Activated naive CD8-positive, alpha-beta T cell treated with anti-CD3 and anti-CD28 coated beads, Interleukin-2, amount 50 U/mL, for 16 hours (primary cell): ENCODE data around the gene NRXN2.

Experiments used
- DNase-seq: peaks from one replicate; pipeline ENCODE4 v3.0.0-alpha.2; 2020; ENCODE audit warnings: low read depth, low spot score

Gene NRXN2

GRCh38 chr11:64628596-64628995 lies 94.4 kb downstream of the NRXN2 start:
- DNase-seq = no peak

DNA sequence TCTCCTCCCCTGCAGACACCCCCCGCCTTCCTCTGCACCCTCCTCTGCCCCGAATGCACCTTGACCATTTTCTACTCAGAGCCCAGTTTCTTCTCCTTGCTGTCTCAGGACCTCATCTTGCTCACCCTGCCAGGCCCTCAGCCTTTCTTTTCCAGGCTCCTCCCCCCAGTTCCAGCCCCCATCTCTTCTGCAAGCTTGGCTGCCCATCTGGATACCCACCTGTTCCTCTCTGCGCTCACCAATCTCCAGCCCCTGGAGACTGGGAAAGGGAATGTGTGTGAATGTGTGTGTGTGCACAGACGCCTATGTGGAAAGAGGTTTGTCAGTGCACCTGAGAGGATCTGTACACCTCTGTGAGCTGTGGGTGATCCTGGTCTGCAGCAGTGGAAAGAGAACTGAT lies 95.6 kb downstream of the NRXN2 start:
- DNase-seq = no peak

DNA sequence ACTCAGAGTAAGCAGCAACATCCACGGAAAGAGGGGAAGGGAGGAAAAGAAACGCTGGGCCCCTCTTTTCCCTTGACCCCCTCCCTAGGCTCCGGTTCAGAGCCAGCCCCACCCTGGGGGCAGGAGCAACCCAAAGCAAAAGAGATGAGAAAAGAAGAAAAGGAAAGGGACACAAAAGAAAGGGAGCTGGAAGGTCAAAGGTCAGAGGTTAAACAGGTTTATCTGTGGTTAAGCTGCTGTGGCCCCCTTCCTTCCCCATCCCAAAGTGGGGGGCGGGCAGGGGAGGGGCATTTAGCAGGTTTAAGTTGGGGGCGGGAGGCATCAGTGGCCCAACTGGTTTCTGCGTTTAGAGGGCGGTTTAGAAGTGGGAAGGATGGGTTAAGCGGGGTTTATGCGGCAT lies 96.4 kb downstream of the NRXN2 start:
- no peak for DNase-seq

- no peak for DNase-seq
Measured at GRCh38 chr11:64624883-64625481, 98.0 kb downstream of the NRXN2 start.

GRCh38 chr11:64622681-64623080 lies 100.3 kb downstream of the NRXN2 start:
- no peak for DNase-seq

DNA sequence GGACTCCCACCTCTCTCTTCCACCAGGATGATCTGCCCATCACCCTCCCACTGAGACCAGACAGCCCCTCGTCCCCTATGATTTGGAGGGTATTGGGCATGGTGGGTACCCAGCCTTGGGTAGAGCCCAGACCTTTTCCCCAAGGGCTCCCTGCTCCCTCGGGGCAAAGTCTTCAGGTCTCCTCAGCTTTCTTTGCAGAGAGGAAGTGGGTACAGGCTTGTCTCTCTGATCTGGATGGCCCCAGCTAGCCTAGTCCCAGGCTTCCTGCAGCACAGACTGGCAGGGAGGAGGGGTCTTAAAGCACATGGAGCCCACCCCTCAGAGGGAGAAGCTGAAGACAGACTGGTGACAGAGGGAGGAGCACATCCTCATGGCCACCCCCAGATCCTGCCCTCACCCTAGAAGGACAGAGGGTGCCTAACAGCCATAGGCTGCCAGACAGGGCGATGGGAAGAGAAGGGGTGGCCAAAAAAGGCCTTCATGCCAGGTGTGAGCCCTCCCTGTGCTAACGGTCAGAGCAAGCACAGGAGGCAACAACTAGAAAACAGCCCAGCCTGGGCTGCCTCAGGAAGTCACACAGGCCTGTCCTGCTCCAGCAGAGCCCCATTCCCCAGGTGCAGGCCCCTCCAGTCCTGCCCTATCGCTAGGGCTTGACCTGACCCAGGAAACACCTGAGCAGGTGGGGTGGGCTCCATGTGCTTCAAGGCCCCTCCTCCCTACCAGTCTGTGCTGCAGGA lies 101.5 kb downstream of the NRXN2 start:
- DNase-seq = no peak

- no peak for DNase-seq
Measured at GRCh38 chr11:64620381-64620971, 102.5 kb downstream of the NRXN2 start.

DNA sequence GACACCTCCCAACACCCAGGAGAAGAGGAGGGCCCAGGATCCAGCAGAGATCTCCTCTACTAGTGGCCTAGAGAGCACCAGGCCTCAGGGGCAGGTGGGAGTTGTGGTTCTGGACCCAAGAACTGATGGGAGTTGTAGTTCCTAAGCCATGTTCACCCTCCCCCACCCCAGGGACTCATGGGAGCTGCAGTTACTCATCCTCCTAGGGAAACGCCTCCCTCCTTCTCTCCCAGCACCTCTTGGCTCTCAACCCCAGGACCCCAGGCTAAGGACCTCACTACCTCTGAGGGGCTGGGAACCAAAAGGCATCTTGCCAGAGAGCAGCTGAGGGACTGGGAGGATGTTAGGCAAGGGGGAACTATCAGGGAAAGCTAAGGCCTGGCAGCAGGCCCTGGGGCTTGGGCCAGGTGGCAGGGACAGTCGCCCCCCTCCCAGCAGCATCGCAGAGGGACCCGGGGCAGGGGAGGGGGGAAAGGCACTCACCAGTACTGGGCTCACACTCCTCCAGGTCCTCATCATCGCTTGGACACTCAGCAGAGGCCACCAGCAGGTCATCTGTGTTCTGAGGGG lies 103.1 kb downstream of the NRXN2 start:
- DNase-seq = no peak

DNA sequence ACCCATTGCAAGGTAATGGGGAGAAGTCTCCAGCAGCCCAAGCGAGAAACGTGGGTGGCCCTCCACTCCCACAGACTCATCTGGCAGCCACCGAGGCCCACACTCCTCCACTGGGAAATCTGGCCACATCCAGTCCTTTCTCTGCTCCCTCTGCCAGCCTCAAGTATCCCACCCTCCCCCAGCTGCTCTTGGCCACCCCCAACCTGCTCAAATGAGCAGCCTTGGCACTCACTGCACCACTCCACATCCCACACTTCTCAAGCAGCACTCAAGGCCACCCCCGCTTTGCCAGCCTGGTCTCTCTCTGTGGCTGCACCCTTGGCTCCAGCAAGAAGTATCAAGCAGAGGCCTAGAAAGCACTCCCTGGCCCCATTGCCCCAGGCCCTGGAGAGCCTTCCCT lies 103.8 kb downstream of the NRXN2 start:
- DNase-seq = no peak

- no peak for DNase-seq
Measured at GRCh38 chr11:64616817-64617216, 106.2 kb downstream of the NRXN2 start.

GRCh38 chr11:64614917-64615316 lies 108.1 kb downstream of the NRXN2 start:
- no peak for DNase-seq

DNA sequence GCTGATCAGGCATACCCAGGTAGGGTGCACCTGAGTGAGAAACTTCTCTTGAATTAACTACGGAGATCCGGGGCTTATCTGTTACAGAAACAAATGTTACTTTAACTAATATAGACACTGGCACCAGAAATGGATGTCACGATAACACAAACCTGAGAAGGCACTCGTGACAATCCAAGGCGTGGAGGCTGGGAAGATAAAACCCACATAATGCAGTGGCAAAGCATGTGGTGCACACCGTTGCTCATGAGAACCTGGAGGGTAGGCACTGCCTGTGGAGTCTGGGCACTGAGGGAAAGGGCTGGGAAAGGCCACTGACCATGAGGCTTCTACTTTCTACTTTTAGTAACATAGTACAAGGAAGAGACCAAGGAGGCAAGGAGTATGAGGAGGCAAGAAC lies 109.3 kb downstream of the NRXN2 start:
- DNase-seq = no peak

- DNase-seq = no peak
Measured at GRCh38 chr11:64611869-64612646, 110.9 kb downstream of the NRXN2 start.

- DNase-seq = no peak
Measured at GRCh38 chr11:64611176-64611575, 111.8 kb downstream of the NRXN2 start.

DNA sequence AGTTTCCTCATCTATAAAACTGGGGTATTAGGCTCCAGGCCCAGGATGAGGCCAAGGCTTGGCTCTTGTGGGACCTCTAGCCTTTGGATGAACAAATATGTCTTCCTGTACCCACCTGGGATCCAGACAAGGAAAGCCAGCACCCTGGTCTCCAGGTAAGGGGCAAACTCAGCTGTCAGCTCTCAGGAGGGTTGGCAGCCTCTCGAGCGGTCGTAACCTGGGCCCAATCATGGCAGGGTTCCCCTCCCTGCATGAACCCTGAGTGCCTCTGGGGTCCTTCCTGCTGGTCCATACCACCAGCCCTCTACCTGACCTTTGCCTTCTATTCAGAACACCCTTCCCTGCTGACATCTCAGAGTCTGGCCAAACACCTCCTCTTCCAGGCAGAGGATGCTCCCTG lies 112.4 kb downstream of the NRXN2 start:
- no peak for DNase-seq

GRCh38 chr11:64609436-64610047 lies 113.5 kb downstream of the NRXN2 start:
- DNase-seq = no peak

GRCh38 chr11:64608636-64609035 lies 114.4 kb downstream of the NRXN2 start:
- no peak for DNase-seq

- DNase-seq = no peak
Measured at GRCh38 chr11:64608046-64608445, 115.0 kb downstream of the NRXN2 start.

DNA sequence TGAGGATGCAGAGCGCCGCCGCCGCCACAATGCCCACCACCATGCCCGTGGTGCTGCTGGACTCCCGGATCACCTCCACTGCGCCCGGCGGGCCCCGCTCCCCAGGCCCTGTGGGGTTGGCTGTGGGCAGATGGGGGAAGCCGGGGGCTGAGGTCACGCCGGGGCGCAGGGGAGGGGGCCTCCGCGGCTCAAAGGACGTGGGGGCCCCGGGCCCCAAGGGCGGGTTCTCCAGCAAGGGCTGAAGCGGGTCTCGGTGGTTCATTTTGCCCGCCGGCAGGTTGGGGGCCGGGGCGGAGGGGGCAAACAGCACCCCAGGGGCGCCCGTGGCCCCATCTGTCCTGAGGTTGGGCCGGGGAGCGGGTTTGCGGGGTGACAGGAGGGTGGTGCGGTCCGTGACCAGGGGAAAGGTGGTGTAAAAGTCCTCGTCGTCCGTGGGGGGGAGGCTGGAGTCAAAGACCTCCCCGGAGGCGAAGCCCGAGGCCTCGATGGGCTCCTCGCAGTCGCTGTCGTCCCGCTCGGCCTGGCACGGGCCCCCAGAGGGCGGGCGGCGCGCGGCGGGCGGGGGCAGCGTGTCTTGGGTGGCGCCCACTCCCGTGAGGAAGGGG lies 115.5 kb downstream of the NRXN2 start:
- no peak for DNase-seq

DNA sequence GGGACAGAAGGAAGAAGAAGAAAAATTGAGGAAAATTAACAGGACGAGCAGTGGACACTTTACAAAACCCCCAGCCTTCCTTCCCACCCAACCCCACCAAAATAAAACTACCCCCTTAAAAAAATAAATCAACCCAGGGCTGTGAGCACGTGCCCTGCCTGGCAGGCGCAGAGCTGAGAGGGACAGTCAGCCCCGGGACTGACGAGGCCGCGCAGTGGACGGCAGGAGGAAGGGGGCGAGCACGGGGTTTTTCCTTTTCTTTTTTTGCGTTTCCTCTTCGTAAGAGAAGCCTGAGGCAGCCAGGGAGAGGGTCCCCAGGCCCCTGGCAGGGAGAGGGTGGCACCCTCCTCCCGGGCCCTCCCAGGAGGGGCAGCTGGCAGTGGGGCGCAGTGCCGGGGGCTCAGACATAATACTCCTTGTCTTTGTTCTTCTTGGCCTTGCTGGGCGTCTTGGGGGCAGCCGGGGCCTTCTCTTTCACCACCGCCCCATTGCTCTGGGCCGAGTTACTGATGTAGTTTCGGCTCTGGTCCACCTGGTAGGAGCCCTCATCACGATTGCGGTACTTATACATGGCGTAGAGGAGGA lies 116.1 kb downstream of the NRXN2 start:
- DNase-seq = no peak
